GM21528 (cell line): ENCODE results near the gene PTPRD.

ENCODE experiments used
- ATAC-seq: cut with Tn5 transposase; IDR thresholded peaks from one replicate; pipeline ENCODE4 v1.9.1; 2021; ENCODE audit warnings: mild to moderate bottlenecking, moderate library complexity; ENCODE audit not compliant: unreplicated experiment, low FRiP score

The PTPRD gene

GRCh38 chr9:8684978-8685708, 1927.7 kb downstream of the PTPRD start:
- no peak for ATAC-seq

- no peak for ATAC-seq
These were observed 1929.3 kb downstream of the PTPRD start for GRCh38 chr9:8683496-8683895.

GRCh38 chr9:8680658-8681057, 1932.1 kb downstream of the PTPRD start:
- ATAC-seq, result no peak

- ATAC-seq, result no peak
These were observed 1932.6 kb downstream of the PTPRD start for GRCh38 chr9:8680157-8680556.

- no peak for ATAC-seq
These were observed 1933.4 kb downstream of the PTPRD start for GRCh38 chr9:8679371-8679822.

GRCh38 chr9:8677741-8678140, 1935.1 kb downstream of the PTPRD start:
- ATAC-seq, result no peak

GRCh38 chr9:8674536-8674935, 1938.3 kb downstream of the PTPRD start:
- no peak for ATAC-seq

- no peak for ATAC-seq
These were observed 1939.0 kb downstream of the PTPRD start for GRCh38 chr9:8673830-8674229.

- ATAC-seq, result no peak
These were observed 1942.1 kb downstream of the PTPRD start for GRCh38 chr9:8670751-8671150.

- no peak for ATAC-seq
These were observed 1944.1 kb downstream of the PTPRD start for GRCh38 chr9:8668751-8669150.

GRCh38 chr9:8668231-8668630, 1944.6 kb downstream of the PTPRD start:
- ATAC-seq, result no peak

GRCh38 chr9:8666060-8666459, 1946.7 kb downstream of the PTPRD start:
- ATAC-seq, result no peak

GRCh38 chr9:8660383-8660782, 1952.4 kb downstream of the PTPRD start:
- ATAC-seq, result no peak

GRCh38 chr9:8659108-8659507, 1953.7 kb downstream of the PTPRD start:
- no peak for ATAC-seq

- no peak for ATAC-seq
These were observed 1957.7 kb downstream of the PTPRD start for GRCh38 chr9:8655071-8655470.

- ATAC-seq, result no peak
These were observed 1958.9 kb downstream of the PTPRD start for GRCh38 chr9:8653855-8654254.

GRCh38 chr9:8653111-8653510, 1959.7 kb downstream of the PTPRD start:
- no peak for ATAC-seq

GRCh38 chr9:8652255-8652654, 1960.5 kb downstream of the PTPRD start:
- no peak for ATAC-seq

- ATAC-seq, result no peak
These were observed 1961.0 kb downstream of the PTPRD start for GRCh38 chr9:8651846-8652215.

GRCh38 chr9:8651070-8651845, 1961.5 kb downstream of the PTPRD start:
- ATAC-seq, result no peak

- ATAC-seq, result no peak
These were observed 1963.0 kb downstream of the PTPRD start for GRCh38 chr9:8649807-8650206.

GRCh38 chr9:8649160-8649559, 1963.6 kb downstream of the PTPRD start:
- no peak for ATAC-seq
